Measurements from ENCODE around the gene DNAJC5. TPM values are rescaled to one million over a fixed set of nuclear protein-coding genes. Genes with fewer than 3 reads are reported as not detected.

DNAJC5 gene
- total RNA-seq, 4 donors from 2014 or later, result 41.3 to 137 (median 113) TPM

GRCh38 chr20:63939061-63939935 lies 44.4 kb downstream of the DNAJC5 start:
- H3K9me3 ChIP-seq, result no peaks in the 10 kb centered on the region

GRCh38 chr20:63940071-63940471 lies 45.1 kb downstream of the DNAJC5 start:
- peaks cover 0 to 82% (median 0%) of the 10 kb centered on the region in 3 donors for H3K36me3 ChIP-seq
- peak in 1 of 3 donors; percentile 50 for DNase-seq
- no peak overlapping the region for H3K4me3 ChIP-seq

More at GRCh38 chr20:63939061-63939935, 44.4 kb downstream of the DNAJC5 start:
- DNase-seq, result peak in 1 of 3 donors; percentile 33
- H3K36me3 ChIP-seq, result peaks cover 0 to 82% (median 0%) of the 10 kb centered on the region in 3 donors
- H3K27me3 ChIP-seq, result no peaks in the 10 kb centered on the region
- TF ChIP-seq POLR2A (IDR thresholded peaks at IDR 0.05), result no peak
- TF ChIP-seq CTCF (IDR thresholded peaks at IDR 0.05), result no peak
- no peak overlapping the region for H3K4me3 ChIP-seq
- peaks cover 0 to 4% (median 0%) of the 10 kb centered on the region in 4 donors for H3K4me1 ChIP-seq
- no peak overlapping the region for H3K27ac ChIP-seq

GRCh38 chr20:63940472-63941266 lies 45.7 kb downstream of the DNAJC5 start:
- peak overlapping the region in 3 of 4 donors; percentile 32 to 82 (median 43) for H3K27ac ChIP-seq
- no peak for TF ChIP-seq POLR2A (IDR thresholded peaks at IDR 0.05)
- no peak for TF ChIP-seq CTCF (IDR thresholded peaks at IDR 0.05)
- H3K9me3 ChIP-seq, result no peaks in the 10 kb centered on the region
- H3K27me3 ChIP-seq, result no peaks in the 10 kb centered on the region
- H3K4me1 ChIP-seq, result peaks cover 0 to 4% (median 0%) of the 10 kb centered on the region in 4 donors
- H3K36me3 ChIP-seq, result peaks cover 0 to 82% (median 0%) of the 10 kb centered on the region in 3 donors
- no peak overlapping the region for H3K4me3 ChIP-seq
- peak in 1 of 3 donors; percentile 47 for DNase-seq

More at GRCh38 chr20:63940071-63940471, 45.1 kb downstream of the DNAJC5 start:
- H3K4me1 ChIP-seq, result peaks cover 0 to 4% (median 0%) of the 10 kb centered on the region in 4 donors
- no peaks in the 10 kb centered on the region for H3K9me3 ChIP-seq
- H3K27me3 ChIP-seq, result no peaks in the 10 kb centered on the region
- H3K27ac ChIP-seq, result no peak overlapping the region
- TF ChIP-seq CTCF (IDR thresholded peaks at IDR 0.05), result no peak
- TF ChIP-seq POLR2A (IDR thresholded peaks at IDR 0.05), result no peak

- H3K9me3 ChIP-seq, result no peaks in the 10 kb centered on the region
- H3K4me3 ChIP-seq, result no peak overlapping the region
- TF ChIP-seq POLR2A (IDR thresholded peaks at IDR 0.05) (no peak), CTCF (IDR thresholded peaks at IDR 0.05) (no peak)
- H3K4me1 ChIP-seq, result peaks cover 0 to 4% (median 0%) of the 10 kb centered on the region in 4 donors
- H3K27me3 ChIP-seq, result no peaks in the 10 kb centered on the region
- peak in 2 of 3 donors; percentile 70 to 80 for DNase-seq
- peak overlapping the region; percentile 32 to 82 (median 50) for H3K27ac ChIP-seq
- peaks cover 0 to 82% (median 0%) of the 10 kb centered on the region in 3 donors for H3K36me3 ChIP-seq
Observed at GRCh38 chr20:63941282-63942081, 46.6 kb downstream of the DNAJC5 start.
